Measurements from ENCODE around the gene UGGT1.

DNA sequence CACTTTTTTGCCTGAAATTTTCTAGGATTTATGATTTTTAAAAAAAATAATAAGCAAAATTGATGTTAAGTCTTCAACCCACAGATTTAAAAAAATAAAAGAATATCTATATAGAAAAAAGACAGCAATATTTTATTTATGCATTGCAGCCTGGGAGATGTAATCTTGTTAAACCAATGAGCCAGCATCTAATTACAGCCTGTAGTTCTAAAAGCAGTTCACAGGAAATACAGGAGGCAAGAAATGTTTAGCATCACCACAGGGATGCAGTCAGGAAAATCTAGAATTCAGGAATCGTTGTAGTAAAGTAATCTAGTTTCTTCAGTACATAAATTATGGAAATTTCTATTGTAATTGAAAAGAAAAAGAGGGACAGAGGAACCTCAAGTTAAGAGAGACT is 17.2 kb downstream of the UGGT1 start:
- TF ChIP-seq, protein P1, sequence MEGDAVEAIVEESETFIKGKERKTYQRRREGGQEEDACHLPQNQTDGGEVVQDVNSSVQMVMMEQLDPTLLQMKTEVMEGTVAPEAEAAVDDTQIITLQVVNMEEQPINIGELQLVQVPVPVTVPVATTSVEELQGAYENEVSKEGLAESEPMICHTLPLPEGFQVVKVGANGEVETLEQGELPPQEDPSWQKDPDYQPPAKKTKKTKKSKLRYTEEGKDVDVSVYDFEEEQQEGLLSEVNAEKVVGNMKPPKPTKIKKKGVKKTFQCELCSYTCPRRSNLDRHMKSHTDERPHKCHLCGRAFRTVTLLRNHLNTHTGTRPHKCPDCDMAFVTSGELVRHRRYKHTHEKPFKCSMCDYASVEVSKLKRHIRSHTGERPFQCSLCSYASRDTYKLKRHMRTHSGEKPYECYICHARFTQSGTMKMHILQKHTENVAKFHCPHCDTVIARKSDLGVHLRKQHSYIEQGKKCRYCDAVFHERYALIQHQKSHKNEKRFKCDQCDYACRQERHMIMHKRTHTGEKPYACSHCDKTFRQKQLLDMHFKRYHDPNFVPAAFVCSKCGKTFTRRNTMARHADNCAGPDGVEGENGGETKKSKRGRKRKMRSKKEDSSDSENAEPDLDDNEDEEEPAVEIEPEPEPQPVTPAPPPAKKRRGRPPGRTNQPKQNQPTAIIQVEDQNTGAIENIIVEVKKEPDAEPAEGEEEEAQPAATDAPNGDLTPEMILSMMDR (IDR thresholded peaks at IDR 0.05): no peak
- no peak for TF ChIP-seq POLR2A (IDR thresholded peaks at IDR 0.05)
